H7 (cell line): Measurements from ENCODE around the gene LRCOL1. TPM values are rescaled to one million over a fixed set of nuclear protein-coding genes. Genes with fewer than 3 reads are reported as not detected.
"Not testable (repeated sequence)": the region's sequence is repeated elsewhere in the genome, so short reads cannot be mapped to it uniquely, and the experiment has no call there.

Experiments used
- DNase-seq: peaks from one replicate; pipeline ENCODE4 v3.0.0; 2012
- H3K27me3 ChIP-seq: 2 replicates; pipeline ENCODE4 v1.6.0; 2011; ENCODE audit warnings: mild to moderate bottlenecking, low read length; ENCODE audit not compliant: control insufficient read depth, insufficient read depth
- H3K36me3 ChIP-seq: replicated peaks from 2 replicates; pipeline ENCODE4 v1.5.1; 2011; ENCODE audit warnings: low read length; ENCODE audit not compliant: control insufficient read depth, insufficient read depth
- H3K4me3 ChIP-seq: 2 replicates; pipeline ENCODE4 v1.5.1; 2011; ENCODE audit warnings: low read depth, mild to moderate bottlenecking, control low read depth, low read length, moderate library complexity; ENCODE audit not compliant: insufficient read depth
- total RNA-seq: library from RNA; depleted of rRNA; stranded (reverse); fragments of >200 nt; shearing (Covaris generic); gene quantifications from 2 replicates; pipeline ENCODE4 v1.2.3, GENCODE V29; 2014

The LRCOL1 gene
- total RNA-seq, 1 experiment from 2014 or later: not detected

DNA sequence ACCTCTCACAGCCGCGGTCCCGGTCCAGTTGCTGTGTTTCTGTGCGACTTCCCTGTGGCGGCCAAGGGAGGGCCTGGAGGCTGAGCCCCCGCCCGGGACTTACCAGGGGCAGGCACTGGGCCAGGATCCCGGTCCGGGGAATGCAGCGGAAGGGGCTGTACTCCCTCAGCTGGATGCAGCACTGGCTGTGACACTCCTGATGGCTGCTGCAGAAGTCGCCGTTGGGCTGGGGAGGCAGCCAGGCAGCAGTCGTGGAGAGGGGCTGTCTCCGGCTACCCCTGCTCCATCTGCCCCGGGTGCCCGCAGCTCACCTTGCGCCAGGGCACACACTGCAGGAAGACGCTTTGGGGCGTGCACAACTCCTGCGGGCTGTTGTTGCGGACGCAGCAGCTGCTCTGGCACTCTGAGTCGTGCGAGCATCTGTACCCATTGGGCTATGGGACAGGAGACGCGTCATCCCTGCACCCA is 6.2 kb downstream of the LRCOL1 start:
- H3K4me3 ChIP-seq: no peak overlapping the region
- DNase-seq: peak; percentile 64
- peaks cover 36% of the 10 kb centered on the region for H3K27me3 ChIP-seq
- no peaks in the 10 kb centered on the region for H3K36me3 ChIP-seq

DNA sequence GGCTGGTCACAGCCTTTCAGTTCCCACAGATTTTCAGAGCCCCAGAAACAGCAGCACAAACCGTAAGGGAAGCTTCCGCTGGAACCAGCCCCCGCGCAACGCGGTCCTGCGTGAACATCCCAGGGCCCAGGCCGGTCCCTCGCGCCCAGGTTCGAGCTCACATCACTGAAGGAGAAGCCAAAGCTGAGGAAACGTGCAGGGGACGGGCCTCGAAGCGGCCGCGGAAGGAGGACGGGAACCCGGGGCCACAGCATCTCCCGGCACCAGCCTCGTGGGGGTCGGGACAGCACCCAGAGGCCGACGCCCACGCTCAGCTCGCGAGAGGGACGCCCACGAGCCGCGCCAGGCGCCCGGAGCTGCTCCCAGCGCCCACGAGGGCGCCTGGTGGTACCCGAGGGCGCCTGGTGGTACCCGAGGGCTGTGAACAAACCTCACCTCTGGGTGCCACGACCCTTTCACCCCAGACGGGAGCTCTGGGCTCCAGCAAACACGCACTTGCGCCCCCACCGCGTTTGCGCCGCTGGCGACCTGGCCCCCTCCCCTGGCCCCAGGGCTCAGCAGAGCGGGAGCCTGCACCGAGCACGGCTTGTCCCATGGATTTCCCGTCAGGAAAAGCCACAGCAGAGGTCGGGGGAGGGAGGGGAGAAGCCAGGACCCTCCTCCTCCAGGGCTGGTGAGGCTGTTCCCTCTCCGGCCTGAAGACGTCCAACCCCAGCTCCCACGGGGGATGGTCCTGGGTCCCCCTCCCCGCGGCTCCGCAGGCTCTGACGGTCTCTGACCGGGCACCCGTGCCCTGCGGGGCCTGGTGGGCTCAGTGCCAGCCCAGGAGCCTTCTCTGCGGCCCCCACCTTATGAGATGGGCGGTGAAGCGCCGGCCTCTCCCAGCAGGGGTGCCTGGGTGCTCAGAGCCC is 6.9 kb downstream of the LRCOL1 start:
- H3K27me3 ChIP-seq: peaks cover 36% of the 10 kb centered on the region
- no peaks in the 10 kb centered on the region for H3K36me3 ChIP-seq
- peak; percentile 68 for DNase-seq
- no peak overlapping the region for H3K4me3 ChIP-seq

DNA sequence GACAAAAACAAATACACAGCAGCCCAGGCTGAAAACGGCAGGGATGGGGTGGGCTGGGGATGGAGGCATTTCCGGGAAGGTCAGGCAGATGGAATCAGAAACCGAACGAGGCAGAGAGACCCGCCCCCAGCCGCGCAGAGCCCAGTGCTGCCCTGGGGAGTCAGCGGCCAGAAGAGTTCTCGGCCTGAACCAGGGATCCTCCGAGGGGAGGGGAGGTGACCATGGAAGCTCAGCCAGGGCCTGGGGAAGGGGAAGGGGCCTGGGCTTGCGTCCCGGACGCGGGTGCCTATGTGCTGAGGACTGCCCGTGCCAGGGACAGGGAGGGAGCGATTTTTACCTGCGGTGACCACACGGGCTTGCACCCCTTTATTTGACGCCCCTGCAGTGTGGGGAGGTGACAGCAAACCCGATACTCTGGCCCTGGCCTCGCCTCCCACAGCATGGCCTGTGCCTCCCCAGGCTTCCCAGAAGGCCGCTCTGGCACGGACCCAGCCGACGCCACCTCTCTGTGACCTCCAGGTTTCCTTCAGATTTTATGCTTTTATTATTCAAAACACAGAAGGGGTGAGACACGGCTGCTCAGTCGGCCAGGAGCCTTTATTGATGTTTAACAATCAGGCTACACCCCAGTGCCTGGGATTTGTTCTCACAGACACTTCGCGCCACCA is 7.7 kb downstream of the LRCOL1 start:
- no peaks in the 10 kb centered on the region for H3K36me3 ChIP-seq
- H3K27me3 ChIP-seq: peaks cover 36% of the 10 kb centered on the region
- no peak overlapping the region for H3K4me3 ChIP-seq
- peak; percentile 82 for DNase-seq

DNA sequence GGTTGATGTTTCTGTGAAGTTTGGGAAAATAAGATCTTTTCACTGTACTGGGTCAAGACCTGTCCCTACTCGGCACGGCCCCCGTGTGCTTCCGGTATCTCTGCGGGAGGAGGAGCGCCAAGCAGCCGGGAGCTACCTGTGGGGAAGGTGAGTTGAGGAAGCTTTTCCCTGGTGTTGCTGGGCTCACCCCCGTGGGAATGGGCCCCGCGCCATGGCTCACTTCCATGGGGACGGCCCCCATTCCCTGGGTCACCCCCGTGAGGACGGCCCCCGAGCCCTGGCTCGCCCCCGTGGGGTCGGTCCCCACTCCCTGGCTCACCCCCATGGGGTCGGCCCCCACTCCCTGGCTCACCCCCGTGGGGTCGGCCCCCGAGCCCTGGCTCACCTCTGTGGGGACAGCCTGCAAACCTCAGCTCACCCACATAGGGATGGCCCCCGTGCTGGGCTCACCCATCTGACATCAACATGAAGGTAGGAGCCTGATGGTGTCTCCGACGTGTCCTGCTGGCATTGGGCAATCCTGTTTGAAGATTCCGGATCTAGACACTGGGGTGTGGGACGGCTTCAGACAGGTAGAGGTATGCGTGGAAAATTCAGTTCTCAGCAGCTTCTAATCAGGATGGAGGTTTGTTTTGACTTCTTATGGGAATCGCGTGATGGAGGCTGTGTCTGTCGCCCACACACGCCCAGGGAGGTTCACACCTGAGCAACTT is 9.1 kb downstream of the LRCOL1 start:
- no peaks in the 10 kb centered on the region for H3K36me3 ChIP-seq
- peaks cover 33% of the 10 kb centered on the region for H3K27me3 ChIP-seq
- peak; percentile 62 for DNase-seq
- no peak overlapping the region for H3K4me3 ChIP-seq

DNA sequence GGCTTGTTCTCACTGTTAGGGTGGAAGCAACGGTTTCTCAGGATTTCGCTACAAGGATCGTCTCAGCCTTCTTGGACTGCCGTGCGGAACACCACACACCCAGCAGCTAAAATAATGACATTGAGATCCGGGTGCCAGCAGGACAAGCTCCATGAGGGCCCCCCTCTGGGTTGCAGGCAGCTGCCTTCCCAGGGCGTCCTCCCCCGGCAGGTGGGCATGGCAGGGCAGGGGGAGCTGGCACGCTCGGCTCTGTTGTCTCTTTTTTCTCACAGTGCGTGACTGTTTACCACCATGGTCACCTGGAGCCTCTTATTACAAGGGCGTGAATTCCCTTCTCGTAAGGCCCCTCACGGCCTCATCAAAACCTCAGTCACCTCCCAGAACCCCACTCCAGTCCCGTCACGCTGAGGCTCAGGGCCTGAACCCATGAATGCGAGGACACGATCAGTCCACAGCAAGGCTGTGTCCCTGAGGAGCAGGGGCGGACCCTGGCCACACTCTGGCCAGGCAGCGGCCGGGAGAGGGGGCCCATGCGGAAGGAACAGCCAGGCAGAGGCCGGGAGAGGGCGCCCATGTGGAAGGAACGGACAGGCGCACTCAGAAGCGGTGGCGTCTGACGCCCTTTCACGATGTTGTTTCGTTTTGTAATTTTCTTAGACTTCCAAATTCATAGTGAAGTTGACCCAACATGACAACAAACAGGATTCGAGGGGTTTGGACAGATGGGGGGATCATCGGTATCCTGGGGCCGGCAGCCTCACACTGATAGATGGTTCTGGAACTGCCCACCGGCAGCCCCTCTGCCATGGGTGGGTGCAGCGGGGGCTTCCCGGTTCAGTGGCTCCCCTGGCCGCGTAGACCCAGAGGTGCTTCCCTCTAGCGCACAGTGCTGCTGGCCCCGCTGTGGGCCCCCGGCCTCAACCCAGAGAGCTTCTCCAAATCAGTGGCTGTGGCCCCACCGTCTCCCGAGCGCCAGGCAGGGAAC is 10.0 kb downstream of the LRCOL1 start:
- peak; percentile 94 for DNase-seq
- no peak overlapping the region for H3K4me3 ChIP-seq
- H3K27me3 ChIP-seq: peaks cover 37% of the 10 kb centered on the region
- H3K36me3 ChIP-seq: no peaks in the 10 kb centered on the region

DNA sequence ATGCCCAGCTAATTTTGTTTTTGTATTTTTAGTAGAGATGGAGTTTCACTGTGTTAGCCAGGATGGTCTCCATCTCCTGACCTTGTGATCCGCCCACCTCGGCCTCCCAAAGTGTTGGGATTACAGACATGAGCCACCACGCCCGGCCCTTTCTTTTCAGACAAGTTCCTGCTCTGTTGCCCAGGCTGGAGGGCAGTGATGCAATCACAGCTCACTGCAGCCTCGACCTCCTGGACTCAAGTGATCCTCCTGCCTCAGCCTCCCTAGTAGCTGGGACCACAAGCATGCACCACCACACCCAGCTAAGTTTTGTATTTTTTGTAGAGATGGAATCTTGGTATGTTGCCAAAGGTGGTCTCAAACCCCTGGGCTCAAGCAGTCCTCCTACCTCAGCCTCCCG is 10.9 kb downstream of the LRCOL1 start:
- peaks cover 34% of the 10 kb centered on the region for H3K27me3 ChIP-seq
- not testable (repeated sequence) for DNase-seq, H3K36me3 ChIP-seq, H3K4me3 ChIP-seq

DNA sequence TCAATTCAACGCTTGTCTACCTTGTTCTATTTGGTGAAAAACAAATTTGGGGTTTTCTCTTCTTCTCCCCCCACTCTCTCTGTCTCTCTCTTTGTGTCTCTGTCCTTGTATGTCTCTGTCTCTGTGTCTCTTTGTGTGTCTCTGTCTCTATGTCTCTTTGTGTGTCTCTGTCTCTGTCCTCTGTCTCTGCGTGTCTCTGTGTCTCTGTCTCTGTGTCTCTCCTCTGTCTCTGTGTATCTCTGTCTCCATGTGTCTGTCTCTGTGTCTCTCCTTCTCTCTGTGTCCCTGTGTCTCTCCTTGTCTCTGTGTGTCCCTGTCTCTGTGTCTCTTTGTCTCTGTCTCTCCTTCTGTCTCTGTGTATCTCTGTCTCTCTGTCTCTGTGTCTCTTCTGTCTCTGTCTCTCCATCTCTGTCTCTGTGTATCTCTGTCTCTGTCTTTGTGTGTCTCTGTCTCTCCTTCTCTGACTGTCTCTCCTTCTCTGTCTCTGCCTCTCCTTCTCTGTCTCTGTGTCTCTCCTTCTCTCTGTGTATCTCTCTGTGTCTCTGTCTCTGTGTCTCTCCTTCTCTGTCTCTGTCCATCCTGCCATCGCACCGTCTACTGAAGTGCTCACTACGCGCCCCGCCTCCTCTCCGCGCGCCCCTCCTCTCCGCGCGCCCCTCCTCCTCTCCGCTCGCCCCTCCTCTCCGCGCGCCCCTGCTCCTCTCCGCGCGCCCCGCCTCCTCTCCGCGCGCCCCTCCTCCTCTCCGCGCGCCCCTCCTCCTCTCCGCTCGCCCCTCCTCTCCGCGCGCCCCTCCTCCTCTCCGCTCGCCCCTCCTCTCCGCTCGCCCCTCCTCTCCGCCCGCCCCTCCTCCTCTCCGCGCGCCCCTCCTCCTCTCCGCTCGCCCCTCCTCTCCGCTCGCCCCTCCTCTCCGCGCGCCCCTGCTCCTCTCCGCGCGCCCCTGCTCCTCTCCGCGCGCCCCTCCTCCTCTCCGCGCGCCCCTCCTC is 12.8 kb downstream of the LRCOL1 start:
- peak; percentile 52 for DNase-seq
- no peaks in the 10 kb centered on the region for H3K36me3 ChIP-seq
- peaks cover 37% of the 10 kb centered on the region for H3K27me3 ChIP-seq
- no peak overlapping the region for H3K4me3 ChIP-seq

DNA sequence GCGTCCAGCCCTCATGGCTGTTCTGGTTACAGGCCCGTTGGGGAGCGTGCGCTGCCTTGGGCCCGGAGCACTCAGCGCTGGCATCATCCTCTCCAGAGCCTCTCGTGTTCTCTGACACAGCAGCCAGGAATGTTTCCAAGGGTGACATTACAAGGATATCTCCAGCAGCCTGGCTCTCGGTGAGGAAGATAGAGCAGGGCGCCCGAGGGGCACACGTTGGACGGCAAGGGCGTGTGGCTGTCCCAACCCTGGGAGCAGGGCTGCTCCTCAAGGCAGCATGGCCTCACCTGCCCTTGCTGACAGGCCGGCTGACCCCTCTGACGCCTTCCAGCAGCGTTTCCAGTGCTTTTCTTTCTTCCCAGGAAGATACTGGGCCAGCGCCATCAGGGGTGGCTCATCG is 14.4 kb downstream of the LRCOL1 start:
- Histone ChIP-seq H3K27me3 (peaks cover 38% of the 10 kb centered on the region), H3K36me3 (no peaks in the 10 kb centered on the region), H3K4me3 (no peak overlapping the region)
- DNase-seq: peak; percentile 40

DNA sequence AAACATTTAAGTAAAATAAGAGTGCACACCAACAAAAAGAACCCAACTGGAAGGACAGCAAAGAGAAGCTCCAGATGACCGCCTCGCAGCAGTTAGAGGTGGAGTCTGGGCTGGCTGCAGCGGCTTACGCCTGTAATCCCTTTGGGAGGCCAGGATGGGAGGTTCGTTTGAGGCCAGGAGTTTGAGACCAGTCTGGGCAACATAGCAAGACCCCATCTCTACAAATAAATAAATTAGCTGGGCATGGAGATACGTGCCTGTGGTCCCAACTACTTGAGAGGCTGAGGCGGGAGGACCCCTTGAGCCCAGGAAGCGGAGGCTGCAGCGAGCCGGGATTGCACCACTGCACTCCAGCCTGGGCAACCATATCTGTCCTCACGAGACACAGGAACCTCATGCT is 15.2 kb downstream of the LRCOL1 start:
- Histone ChIP-seq H3K4me3 (no peak overlapping the region), H3K27me3 (peaks cover 35% of the 10 kb centered on the region), H3K36me3 (no peaks in the 10 kb centered on the region)
- DNase-seq: no peak

DNA sequence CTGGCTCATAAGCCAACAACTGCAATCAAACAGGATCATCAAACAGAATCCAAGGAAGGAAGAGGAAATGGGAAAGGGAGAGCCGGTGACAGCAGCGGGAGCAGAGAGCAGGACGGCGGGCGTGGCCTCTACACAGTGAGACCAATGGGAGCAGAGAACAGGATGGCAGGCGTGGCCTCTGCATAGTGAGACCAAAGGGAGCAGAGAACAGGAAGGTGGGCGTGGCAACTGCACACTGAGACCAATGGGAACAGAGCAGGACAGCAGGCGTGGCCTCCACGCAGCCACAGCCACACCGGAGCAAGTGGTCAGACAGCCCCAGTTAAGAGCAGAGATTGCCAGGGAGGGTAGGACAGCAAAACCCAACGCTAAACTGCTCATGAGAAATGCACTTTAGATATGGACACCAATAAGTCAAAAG is 16.4 kb downstream of the LRCOL1 start:
- no peak overlapping the region for H3K4me3 ChIP-seq
- peaks cover 37% of the 10 kb centered on the region for H3K27me3 ChIP-seq
- no peaks in the 10 kb centered on the region for H3K36me3 ChIP-seq
- DNase-seq: peak; percentile 95

DNA sequence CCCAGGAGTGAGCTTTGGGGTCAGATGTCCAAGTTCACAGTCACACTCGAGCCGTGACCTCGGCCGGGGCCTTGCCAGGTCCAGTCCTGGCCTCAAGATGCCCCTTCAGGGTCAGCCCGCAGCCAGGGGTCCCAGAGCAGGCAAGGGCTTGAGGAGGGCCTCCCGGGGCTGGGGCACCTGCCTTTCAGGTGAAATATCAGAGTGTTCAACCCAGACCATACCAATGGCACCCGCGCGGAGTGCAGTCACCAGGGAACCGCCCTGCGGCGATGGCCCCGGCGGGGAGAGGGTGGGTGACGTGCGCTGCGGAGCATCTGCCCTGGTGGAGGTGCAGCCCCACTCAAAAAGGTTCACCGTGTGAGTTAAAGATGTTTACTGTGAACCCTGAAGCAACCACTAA is 16.9 kb downstream of the LRCOL1 start:
- Histone ChIP-seq H3K36me3 (no peaks in the 10 kb centered on the region), H3K4me3 (no peak overlapping the region), H3K27me3 (peaks cover 41% of the 10 kb centered on the region)
- no peak for DNase-seq

DNA sequence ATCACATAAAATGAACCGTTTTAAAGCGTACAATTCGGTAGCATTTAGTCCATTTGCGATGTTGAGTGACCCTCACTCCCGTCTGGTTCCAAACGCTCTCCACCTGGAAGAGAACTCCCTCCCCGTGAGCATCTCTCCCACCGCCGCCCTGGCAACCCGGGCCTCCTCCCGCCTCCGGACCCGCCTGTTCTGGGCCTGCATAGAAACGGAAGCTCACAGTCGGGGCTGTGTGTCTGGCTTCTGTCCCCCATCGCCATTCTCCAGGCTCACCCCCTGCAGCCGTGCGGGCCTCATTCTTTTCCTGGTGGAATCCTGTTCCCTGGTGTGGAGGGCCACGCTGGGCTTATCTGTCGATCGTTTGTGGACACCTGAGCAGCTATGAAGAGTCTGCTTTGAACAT is 17.3 kb downstream of the LRCOL1 start:
- H3K4me3 ChIP-seq: no peak overlapping the region
- no peaks in the 10 kb centered on the region for H3K36me3 ChIP-seq
- peak; percentile 53 for DNase-seq
- peaks cover 43% of the 10 kb centered on the region for H3K27me3 ChIP-seq
